GM19035 (cell line): ENCODE measurements around the gene PRR7.

ENCODE experiments used
- ATAC-seq: cut with Tn5 transposase; IDR thresholded peaks from one replicate; pipeline ENCODE4 v1.9.1; 2021; ENCODE audit not compliant: unreplicated experiment

PRR7 gene

GRCh38 chr5:177449140-177450061 is 2.8 kb downstream of the PRR7 start:
- ATAC-seq = no peak

GRCh38 chr5:177450667-177451424 is 4.2 kb downstream of the PRR7 start:
- no peak for ATAC-seq

GRCh38 chr5:177452688-177453638 is 6.3 kb downstream of the PRR7 start:
- no peak for ATAC-seq

GRCh38 chr5:177453852-177454396 is 7.3 kb downstream of the PRR7 start:
- ATAC-seq = no peak

GRCh38 chr5:177454397-177455035 is 7.9 kb downstream of the PRR7 start:
- ATAC-seq = peak; percentile 54

GRCh38 chr5:177455036-177455660 is 8.5 kb downstream of the PRR7 start:
- ATAC-seq = peak; percentile 58

- peak; percentile 15 for ATAC-seq
These were observed 9.3 kb downstream of the PRR7 start for GRCh38 chr5:177455661-177456590.

GRCh38 chr5:177456591-177456964 is 10.0 kb downstream of the PRR7 start:
- ATAC-seq = no peak

- peak; percentile 33 for ATAC-seq
These were observed 10.6 kb downstream of the PRR7 start for GRCh38 chr5:177456976-177457851.

GRCh38 chr5:177457852-177458681 is 11.5 kb downstream of the PRR7 start:
- no peak for ATAC-seq

- no peak for ATAC-seq
These were observed 12.3 kb downstream of the PRR7 start for GRCh38 chr5:177458912-177459350.

- no peak for ATAC-seq
These were observed 12.7 kb downstream of the PRR7 start for GRCh38 chr5:177459357-177459756.

GRCh38 chr5:177459819-177460628 is 13.4 kb downstream of the PRR7 start:
- no peak for ATAC-seq

GRCh38 chr5:177462021-177462670 is 15.5 kb downstream of the PRR7 start:
- ATAC-seq = no peak

- no peak for ATAC-seq
These were observed 18.4 kb downstream of the PRR7 start for GRCh38 chr5:177465044-177465443.
